Measurements from ENCODE around the gene PRH2. TPM values are rescaled to one million over a fixed set of nuclear protein-coding genes. Genes with fewer than 3 reads are reported as not detected.

Gene PRH2
- total RNA-seq, 1 experiment from 2014 or later, result not detected

- Mint-ChIP-seq H3K27me3 (ENCODE audit: insufficient read depth, unreplicated experiment) (no peaks in the 10 kb centered on the region), H3K4me1 (ENCODE audit: insufficient read depth, unreplicated experiment) (no peaks in the 10 kb centered on the region), H3K36me3 (ENCODE audit: insufficient read depth, unreplicated experiment) (no peaks in the 10 kb centered on the region), H3K27ac (ENCODE audit: low read depth, unreplicated experiment) (no peak overlapping the region), H3K4me3 (ENCODE audit: unreplicated experiment) (no peak overlapping the region), H3K9me3 (ENCODE audit: unreplicated experiment) (no peaks in the 10 kb centered on the region)
- BruUV-seq (replicated peaks), result no TSS peak
- DNase-seq (ENCODE audit: unreplicated experiment), result no peak
- TF ChIP-seq CTCF (IDR thresholded peaks at IDR 0.05; ENCODE audit: unreplicated experiment), result no peak
- intact Hi-C loops (cut with micrococcal nuclease), result no loop called here
- ChIA-PET CTCF (interaction anchor here (0.5 kb wide), 1 partner anchor 24 kb away, joined by 3 read pairs; no protein-coding TSS in a partner anchor), POLR2A (no interaction called here)
Measured at GRCh38 chr12:10974965-10975364, 45.9 kb downstream of the PRH2 start.

- no peaks in the 10 kb centered on the region for H3K4me1 Mint-ChIP-seq (ENCODE audit: insufficient read depth, unreplicated experiment)
- BruUV-seq (replicated peaks), result no TSS peak
- no peak for TF ChIP-seq CTCF (IDR thresholded peaks at IDR 0.05; ENCODE audit: unreplicated experiment)
- POLR2A ChIA-PET, result no interaction called here
- H3K9me3 Mint-ChIP-seq (ENCODE audit: unreplicated experiment), result no peaks in the 10 kb centered on the region
- CTCF ChIA-PET, result no interaction called here
- H3K27ac Mint-ChIP-seq (ENCODE audit: low read depth, unreplicated experiment), result no peak overlapping the region
- no peaks in the 10 kb centered on the region for H3K36me3 Mint-ChIP-seq (ENCODE audit: insufficient read depth, unreplicated experiment)
- H3K27me3 Mint-ChIP-seq (ENCODE audit: insufficient read depth, unreplicated experiment), result no peaks in the 10 kb centered on the region
- no peak overlapping the region for H3K4me3 Mint-ChIP-seq (ENCODE audit: unreplicated experiment)
- intact Hi-C loops (cut with micrococcal nuclease), result no loop called here
- DNase-seq (ENCODE audit: unreplicated experiment), result no peak
Measured at GRCh38 chr12:10982244-10982643, 53.2 kb downstream of the PRH2 start.

Other genes starting within 250 kb of the PRH2 start
- gene YBX3, start 205.9 kb upstream of the PRH2 start, total RNA-seq (2022), result 545 and 577 TPM in 2 replicates
- gene TAS2R7, start 126.6 kb upstream of the PRH2 start, total RNA-seq (2022), result not detected in 2 replicates
- not detected in 2 replicates for gene TAS2R8, start 122.0 kb upstream of the PRH2 start, total RNA-seq (2022)
- gene TAS2R9, start 119.1 kb upstream of the PRH2 start, total RNA-seq (2022), result not detected in 2 replicates
- 0.91 and 2.1 TPM in 2 replicates for gene TAS2R10, start 102.9 kb upstream of the PRH2 start, total RNA-seq (2022)
- 4.6 and 7.7 TPM in 2 replicates for gene PRR4, start 79.8 kb upstream of the PRH2 start, total RNA-seq (2022)
- gene PRH1, start 45.0 kb upstream of the PRH2 start, total RNA-seq (2022), result 11.4 and 11.7 TPM in 2 replicates
- gene TAS2R13, start 19.7 kb upstream of the PRH2 start, total RNA-seq (2022), result 0.68 and 0.93 TPM in 2 replicates
- 1.6 and 1.9 TPM in 2 replicates for gene TAS2R14, start 10.0 kb downstream of the PRH2 start, total RNA-seq (2022)
- gene TAS2R50, start 57.7 kb downstream of the PRH2 start, total RNA-seq (2022), result 0.86 and 1.1 TPM in 2 replicates
- 1.1 and 1.8 TPM in 2 replicates for gene TAS2R20, start 69.1 kb downstream of the PRH2 start, total RNA-seq (2022)
- 2.7 and 3.4 TPM in 2 replicates for gene TAS2R19, start 93.4 kb downstream of the PRH2 start, total RNA-seq (2022)
- gene TAS2R31, start 102.2 kb downstream of the PRH2 start, total RNA-seq (2022), result 1.9 and 2.0 TPM in 2 replicates
- 0.69 and 1.1 TPM in 2 replicates for gene TAS2R46, start 133.1 kb downstream of the PRH2 start, total RNA-seq (2022)
- not detected in 2 replicates for gene TAS2R43, start 163.1 kb downstream of the PRH2 start, total RNA-seq (2022)
- gene TAS2R30, start 205.4 kb downstream of the PRH2 start, total RNA-seq (2022), result 1.9 and 2.1 TPM in 2 replicates
- 10.5 and 10.9 TPM in 2 replicates for gene SMIM10L1, start 242.0 kb downstream of the PRH2 start, total RNA-seq (2022)